Spleen (tissue), 7 donors: ENCODE results near the gene CDRT4.

Source experiments
- POLR2A ChIP-seq, 3 donors: fragments of 450-650 bp; IDR thresholded peaks; one replicate each; pipeline ENCODE4 v1.5.1; 2017; ENCODE audit warnings: antibody characterized with exemption in 3 of 3, mild to moderate bottlenecking in 1 of 3
- POLR2AphosphoS5 ChIP-seq, 3 donors: sonication (generic); formaldehyde crosslinking; IDR thresholded peaks; one replicate each; pipeline ENCODE4 v1.5.1; 2017; ENCODE audit warnings: antibody characterized with exemption in 3 of 3
- TF ChIP-seq, protein P1 (sequence below), 11 experiments: fragments of 200-600 bp in 7 of 11; fragments of 450-650 bp in 4 of 11; sonication (generic) in 4 of 11; IDR thresholded peaks in 8 of 11; conservative IDR thresholded peaks in 3 of 11; 1 replicate in 7 of 11; 2 replicates in 4 of 11; pipeline versions ENCODE4 v1.4.0 to v1.8.0; 2016 to 2021; ENCODE audit warnings: antibody characterized with exemption in 11 of 11, inconsistent platforms in 4 of 11, mild to moderate bottlenecking in 1 of 11
- donor health status: DM: no; HTN: no; CAD: no; lungs with moderate emphysema.
- donor health status: DM: no; HTN: no; CAD: no.
- donor health status: DM: no; HTN: no; CAD: no.

DNA sequence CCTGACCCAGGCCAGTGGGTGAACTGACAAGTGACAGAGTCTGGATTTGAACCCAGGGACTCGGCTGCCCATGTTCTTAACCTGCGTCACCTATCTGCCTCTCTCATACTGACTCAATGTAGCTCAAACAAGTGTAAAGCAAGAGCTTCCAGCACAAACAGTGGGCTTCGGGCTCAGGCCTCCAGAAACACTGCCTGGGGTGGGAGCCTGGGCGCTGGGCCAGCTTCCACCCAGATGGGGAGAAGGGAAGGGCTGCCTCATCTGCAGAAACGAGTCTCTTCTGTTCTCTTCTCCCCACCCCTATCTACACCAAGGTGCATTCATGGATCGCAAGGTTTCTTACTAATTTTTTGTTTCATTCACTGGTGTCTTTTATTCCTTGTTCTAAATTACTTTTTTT, 1.3 kb downstream of the CDRT4 start:
- TF ChIP-seq, protein P1, sequence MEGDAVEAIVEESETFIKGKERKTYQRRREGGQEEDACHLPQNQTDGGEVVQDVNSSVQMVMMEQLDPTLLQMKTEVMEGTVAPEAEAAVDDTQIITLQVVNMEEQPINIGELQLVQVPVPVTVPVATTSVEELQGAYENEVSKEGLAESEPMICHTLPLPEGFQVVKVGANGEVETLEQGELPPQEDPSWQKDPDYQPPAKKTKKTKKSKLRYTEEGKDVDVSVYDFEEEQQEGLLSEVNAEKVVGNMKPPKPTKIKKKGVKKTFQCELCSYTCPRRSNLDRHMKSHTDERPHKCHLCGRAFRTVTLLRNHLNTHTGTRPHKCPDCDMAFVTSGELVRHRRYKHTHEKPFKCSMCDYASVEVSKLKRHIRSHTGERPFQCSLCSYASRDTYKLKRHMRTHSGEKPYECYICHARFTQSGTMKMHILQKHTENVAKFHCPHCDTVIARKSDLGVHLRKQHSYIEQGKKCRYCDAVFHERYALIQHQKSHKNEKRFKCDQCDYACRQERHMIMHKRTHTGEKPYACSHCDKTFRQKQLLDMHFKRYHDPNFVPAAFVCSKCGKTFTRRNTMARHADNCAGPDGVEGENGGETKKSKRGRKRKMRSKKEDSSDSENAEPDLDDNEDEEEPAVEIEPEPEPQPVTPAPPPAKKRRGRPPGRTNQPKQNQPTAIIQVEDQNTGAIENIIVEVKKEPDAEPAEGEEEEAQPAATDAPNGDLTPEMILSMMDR (IDR thresholded peaks at IDR 0.05 in 8 of 11, conservative IDR thresholded peaks at IDR 0.05 in 3 of 11): no peak
- TF ChIP-seq POLR2A (IDR thresholded peaks at IDR 0.05): no peak
- TF ChIP-seq POLR2AphosphoS5 (IDR thresholded peaks at IDR 0.05): no peak
